Adipose tissue (tissue), 3 donors: ENCODE data around the gene NCOA7. TPM values are rescaled to one million over a fixed set of nuclear protein-coding genes. Genes with fewer than 3 reads are reported as not detected.
"Not testable (repeated sequence)": the region's sequence is repeated elsewhere in the genome, so short reads cannot be mapped to it uniquely, and the experiment has no call there.

Source experiments
- H3K27ac ChIP-seq: one replicate; pipeline ENCODE4 v1.5.1; 2013; ENCODE audit warnings: low read depth, low read length
- WGBS, 3 donors: extraction: QIAGEN DNeasy Blood & Tissue Kit; methylation state at CpG; one replicate each; pipeline ENCODE4 v1.1.7; 2013; 5-methylcytosine and 5-hydroxymethylcytosine counted together
- polyA plus RNA-seq, 3 donors: library from polyadenylated mRNA; stranded (reverse); fragments of 200-250 nt; gene quantifications; one replicate each; pipeline ENCODE4 v1.2.3, GENCODE V29; 2013
- donor health status: healthy with polysubstance abuse.
- donor health status: Bipolar disorder and iron deficiency.
- donor health status: healthy.

The NCOA7 gene
- polyA plus RNA-seq, 3 donors: 9.6 to 59.0 (median 46.3) TPM

DNA sequence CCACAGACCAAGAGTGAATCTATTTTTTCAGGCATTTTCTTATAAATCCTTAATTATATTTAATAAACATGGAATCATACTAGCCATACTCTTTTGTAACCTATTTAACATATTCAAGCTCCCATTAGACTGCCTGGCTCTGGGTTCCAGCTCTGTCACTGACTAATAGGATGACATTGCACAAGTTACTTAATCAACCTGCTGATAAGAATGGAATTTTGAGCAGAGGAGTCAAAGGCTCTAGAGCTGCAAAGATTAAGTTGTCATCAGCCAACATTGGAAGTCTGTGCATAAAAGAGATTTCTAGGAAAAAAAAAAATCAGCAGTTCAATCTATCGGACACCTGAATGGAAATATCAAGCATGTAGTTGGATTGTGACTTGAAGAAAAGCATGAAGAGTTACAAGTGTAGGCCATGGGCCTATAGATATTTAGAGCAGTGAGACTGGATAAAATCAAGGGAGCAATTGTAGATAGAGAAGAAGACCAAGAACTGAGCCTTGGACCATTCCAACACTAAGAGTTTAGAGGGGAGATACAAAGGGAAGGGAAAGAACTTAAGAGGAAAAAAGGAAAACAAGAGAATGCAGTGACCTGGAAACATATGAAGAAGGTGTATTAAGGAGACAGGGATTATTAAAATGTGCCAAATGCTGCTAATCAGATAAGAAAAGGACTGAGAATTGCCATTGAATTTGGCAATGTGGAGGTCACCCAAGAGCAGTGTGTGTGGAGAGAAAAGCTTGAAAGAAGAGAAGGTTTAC lies 154.8 kb downstream of the NCOA7 start:
- peak overlapping the region; percentile 41 for H3K27ac ChIP-seq
- WGBS, 3 donors: 82 to 83% (median 83%) methylated on average over 1 of the region's 1 CpG

DNA sequence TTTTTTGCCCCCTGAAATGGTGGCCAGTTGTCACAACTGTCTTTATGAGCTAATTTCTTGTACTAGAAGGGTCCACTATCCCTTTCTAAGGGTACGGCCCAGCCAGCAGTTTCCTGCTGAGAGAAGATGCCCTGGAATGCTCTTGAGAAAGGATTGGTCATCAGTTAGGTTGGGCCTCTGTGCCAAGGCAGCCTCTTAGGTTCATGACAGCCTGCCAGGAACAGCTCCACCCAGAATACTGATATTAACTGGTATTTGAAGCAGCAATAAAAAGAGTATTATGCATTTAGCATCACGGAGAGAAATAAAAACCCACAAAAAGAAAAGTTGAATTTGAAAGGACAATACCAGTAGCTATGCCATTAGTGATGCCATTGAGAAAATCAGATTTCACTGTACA lies 156.9 kb downstream of the NCOA7 start:
- no peak overlapping the region for H3K27ac ChIP-seq
- WGBS, 3 donors: 71 to 90% (median 79%) methylated on average over 2 of the region's 2 CpGs

DNA sequence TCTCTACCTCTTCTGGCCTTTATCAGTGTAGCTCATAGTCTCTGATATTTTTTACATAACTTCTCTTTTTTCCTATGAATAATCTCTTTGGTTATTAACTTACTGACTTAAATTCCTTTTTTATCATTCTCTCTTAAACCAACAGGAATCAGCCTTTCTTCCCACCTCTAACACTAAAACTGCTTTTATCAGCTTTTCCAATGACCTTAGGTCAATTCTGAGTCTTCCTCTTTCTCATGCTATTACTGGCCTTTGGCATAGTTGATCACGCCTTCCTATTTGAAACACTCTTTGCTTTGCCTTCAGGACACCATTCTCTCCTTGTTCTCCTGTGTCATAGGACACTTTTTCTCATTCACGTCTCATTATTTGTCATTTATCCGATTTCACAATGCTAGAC lies 157.7 kb downstream of the NCOA7 start:
- WGBS, 3 donors: 87 to 95% (median 90%) methylated on average over 3 of the region's 3 CpGs
- H3K27ac ChIP-seq: no peak overlapping the region

DNA sequence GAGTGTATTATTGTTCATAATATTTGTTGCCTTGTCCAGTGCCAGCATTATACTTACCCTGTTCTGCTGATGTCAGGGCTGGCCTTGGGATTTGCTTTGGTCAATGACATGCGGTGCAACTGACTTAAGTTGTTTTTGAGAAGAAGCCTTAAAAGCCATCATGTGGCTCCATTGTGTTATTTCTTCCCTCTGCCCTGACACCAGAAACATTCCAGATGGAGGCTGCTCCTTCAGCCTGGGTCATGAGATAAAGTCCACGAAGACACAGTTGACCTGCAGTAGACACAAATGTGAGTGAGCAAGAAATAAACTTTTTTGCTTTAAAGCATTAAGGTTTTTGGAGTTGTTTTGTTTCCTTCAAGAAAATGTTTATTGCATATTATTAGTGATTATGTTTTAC lies 158.3 kb downstream of the NCOA7 start:
- WGBS, 3 donors: 86 to 90% (median 89%) methylated on average over 2 of the region's 2 CpGs

DNA sequence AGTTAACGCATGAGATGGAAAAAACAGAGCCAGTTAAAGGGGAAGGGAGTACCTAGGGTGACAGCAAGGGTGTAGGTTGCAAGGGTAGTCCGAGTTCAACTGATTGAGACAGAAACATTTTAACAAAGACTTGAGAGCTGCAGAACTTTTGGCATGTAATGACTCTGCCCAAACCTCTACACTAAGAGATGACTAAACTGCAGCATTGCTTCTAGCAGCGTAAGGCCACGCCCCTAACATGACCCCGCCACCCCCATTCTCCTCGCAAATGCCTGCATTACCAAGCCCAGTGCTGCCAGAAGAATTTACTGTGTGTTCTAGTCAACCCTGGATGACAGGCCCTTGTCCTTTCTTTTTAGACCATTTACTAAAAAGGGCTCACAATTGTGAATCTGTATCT lies 159.5 kb downstream of the NCOA7 start:
- WGBS, 3 donors: 80 to 87% (median 86%) methylated on average over 6 of the region's 6 CpGs
- H3K27ac ChIP-seq: no peak overlapping the region

More for the DNA sequence above, 158.3 kb downstream of the NCOA7 start:
- H3K27ac ChIP-seq: no peak overlapping the region

DNA sequence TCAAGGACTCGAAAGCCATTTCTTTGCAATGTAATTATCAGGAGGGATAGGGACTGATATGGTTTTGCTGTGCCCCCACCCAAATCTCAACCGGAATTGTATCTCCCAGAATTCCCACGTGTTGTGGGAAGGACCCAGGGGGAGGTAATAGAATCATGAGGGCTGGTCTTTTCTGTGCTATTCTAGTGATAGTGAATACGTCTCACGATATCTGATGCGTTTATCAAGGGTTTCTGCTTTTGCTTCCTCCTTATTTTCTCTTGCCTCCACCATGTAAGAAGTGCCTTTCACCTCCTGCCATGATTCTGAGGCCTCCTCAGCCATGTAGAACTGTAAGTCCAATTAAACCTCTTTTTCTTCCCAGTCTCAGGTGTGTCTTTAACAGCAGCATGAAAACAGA lies 160.0 kb downstream of the NCOA7 start:
- H3K27ac ChIP-seq: not testable (repeated sequence)
- 83 to 88% (median 88%) methylated on average over 6 of the region's 6 CpGs for WGBS, 3 donors

DNA sequence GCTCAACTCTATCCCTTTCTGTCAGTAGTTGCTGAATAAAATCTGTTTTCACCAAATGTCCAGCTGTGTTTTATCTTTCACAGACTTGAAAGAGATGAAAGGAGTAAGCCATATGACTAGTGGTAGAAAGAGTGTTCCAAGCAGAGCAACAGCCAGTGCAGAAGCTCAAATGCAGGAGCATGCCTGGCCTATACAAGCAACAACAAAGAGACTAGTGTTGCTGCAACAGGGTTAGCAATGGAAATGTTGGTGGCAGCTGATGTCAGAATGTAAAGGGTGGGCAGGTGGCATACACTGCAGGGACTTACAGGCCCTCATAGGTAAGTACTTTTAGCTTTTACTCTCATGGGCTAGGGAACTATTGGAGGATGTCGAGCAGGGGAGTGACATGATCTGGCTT lies 160.6 kb downstream of the NCOA7 start:
- 84 to 97% (median 95%) methylated on average over 1 of the region's 1 CpG for WGBS, 3 donors
- no peak overlapping the region for H3K27ac ChIP-seq

DNA sequence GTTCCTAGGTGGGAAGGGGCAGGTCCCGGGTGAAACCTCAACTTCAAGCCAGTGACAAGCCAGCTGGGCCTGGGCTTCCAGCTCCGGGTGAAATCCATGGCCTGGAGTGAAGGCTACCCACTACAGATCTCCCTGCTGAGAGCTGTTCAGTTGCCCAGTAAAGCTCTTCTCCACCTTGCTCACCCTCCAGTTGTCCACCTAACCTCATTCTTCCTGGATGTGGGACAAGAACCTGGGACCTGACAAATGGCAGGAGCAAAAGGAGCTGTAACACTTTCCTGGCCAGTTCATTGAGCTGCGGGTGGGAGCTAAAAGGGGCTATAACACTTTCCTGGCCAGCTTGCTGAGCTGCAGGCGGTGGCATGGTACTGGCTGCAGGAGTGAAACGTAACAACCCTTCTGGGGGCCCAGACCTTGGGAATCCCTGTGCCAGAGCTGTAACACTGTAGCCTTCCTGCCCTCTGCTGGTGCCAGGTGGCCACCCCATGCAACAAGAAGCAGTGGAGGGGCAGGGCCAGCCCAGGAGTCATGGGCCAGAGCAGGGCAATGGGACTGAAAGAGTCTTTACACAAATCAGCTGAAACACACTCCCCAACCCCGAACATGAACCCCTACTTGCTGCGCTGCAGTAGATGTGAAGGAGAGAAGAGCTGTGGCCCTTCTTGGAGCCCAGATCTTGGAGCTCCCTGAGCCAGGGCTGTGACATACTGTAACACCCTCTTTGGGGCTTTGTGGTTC lies 162.2 kb downstream of the NCOA7 start:
- H3K27ac ChIP-seq: no peak overlapping the region
- WGBS, 3 donors: 81 to 94% (median 86%) methylated on average over 7 of the region's 7 CpGs

DNA sequence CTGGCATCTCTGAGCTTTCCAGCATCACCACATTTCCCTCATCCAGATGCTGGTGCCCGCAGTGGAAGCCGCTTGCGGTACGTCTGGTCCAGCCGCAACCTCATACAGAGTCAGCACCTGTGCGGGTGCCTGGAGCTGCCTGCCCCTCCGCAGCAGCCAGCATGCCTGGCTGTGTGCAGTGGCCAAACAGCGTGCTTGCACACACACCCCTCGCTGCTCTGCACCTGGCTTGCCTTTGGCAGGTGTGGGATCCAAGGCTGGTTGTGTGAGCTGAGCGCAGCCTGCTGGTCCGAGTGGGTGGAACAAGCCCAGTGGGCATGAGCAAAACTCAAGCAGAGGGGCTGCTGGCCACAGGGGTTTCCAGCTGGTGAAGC lies 162.7 kb downstream of the NCOA7 start:
- WGBS, 3 donors: 57 to 85% (median 84%) methylated on average over 11 of the region's 11 CpGs
- no peak overlapping the region for H3K27ac ChIP-seq

DNA sequence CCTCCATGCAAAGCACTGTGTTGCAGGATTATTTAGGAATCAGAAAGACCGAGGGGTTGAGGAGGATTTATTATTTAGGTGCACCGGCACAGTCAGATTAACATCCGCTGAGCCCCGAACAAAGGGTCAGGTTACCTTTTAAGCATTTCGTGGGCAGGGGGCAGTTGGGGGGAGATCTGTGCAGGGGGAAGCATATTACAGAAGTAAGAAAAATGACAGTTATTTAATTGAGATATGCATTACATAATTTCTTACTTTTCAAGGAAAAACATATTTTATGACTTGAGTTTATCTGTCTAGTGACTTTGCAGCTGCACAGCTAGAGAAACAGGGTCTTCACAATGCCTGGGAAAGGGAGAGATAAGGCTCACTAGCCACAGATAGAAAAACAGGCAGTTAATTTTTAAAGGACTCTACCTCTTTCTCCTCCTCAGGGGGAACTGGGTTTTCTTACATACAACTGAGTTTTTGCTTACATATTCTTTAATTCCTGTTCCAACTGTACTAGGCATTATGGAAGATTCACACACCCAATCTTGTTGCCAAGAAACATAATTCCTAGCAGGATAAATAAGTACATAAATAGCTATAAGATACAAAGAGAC lies 164.1 kb downstream of the NCOA7 start:
- WGBS, 3 donors: 37 to 70% (median 68%) methylated on average over 5 of the region's 5 CpGs

DNA sequence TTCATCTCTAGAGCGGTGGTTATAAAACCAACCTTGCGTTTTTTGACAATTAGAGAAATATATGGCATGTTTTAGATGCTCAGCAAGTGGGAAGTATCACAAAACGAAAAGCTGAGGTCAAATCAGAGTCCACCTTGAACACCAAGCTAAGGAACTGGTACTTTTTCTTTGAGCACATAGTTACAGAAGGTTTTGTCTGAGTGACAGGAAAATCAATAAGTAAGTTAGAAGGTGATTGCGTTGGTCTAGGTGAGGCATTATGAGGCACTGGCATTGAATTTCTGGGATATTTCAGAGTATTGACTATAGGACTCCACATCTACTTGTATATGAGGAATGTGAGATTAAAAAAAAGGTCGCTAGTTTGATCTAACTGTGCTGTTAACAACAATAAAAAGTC lies 165.2 kb downstream of the NCOA7 start:
- H3K27ac ChIP-seq: no peak overlapping the region
- 23 to 42% (median 42%) methylated on average over 5 of the region's 5 CpGs for WGBS, 3 donors

More for the DNA sequence above, 164.1 kb downstream of the NCOA7 start:
- H3K27ac ChIP-seq: no peak overlapping the region

DNA sequence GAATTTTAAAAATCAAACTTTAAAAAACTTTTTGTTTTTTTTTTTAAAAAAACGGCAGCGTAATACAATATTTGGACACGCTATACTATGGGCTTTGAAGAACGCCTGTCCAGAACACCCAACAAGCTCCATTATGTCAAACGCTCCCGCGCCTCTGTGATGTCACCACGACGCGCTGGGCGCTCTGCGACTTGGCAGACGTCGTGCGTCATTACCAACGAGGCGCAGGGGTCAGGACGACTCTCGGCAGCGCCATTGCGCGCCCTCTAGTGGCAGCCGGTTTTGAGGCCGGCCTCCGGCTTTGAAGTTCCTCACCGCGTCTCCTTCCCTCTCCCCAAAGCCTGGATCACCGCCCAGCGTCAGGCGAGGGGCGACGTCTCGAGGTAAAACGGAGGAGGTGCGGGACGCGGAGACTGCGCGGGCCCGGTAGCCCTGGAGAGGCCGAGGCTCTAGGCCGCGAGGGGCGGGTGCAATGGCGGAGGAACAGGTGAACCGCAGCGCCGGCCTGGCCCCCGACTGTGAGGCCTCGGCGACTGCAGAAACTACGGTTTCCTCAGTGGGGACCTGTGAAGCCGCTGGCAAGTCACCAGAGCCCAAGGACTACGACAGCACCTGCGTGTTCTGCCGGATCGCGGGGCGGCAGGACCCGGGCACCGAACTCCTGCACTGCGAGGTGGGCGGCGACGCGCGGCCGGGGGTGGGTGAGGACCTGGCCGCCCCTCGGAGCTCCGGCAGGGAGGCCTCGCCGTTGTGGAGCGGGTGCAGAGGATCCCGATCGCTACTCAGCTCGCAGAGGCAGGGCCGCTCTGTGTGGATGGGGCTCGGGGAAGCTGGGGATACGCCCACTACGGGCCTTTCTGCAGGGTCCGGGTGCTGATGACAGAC lies 166.0 kb downstream of the NCOA7 start, which contains the start of gene HINT3:
HINT3 (plus strand) TSS at position 265 of the 885 bp plus-strand sequence; CDS start at position 473, 208 bp downstream.
- WGBS, 3 donors: 0 to 1% (median 1%) methylated on average over 82 of the region's 82 CpGs
- peak within 1 kb of the TSS; percentile 22 for H3K27ac ChIP-seq

DNA sequence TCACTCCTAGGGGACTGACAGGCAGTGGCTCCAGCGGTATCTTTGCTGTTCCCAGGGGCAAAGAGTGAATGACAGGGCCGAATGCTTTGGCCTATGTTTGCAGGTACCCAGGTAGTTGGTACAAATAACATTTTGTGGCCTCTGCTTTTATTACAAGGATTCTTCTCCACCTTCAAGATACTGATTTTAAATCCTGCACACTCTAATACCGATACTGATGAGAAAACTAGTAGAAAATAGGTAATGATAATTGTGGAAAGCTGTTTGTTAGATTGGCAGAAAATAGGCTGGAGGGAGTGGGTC lies 166.6 kb downstream of the NCOA7 start:
- WGBS, 3 donors: 1 to 3% (median 2%) methylated on average over 3 of the region's 3 CpGs
- no peak overlapping the region for H3K27ac ChIP-seq

DNA sequence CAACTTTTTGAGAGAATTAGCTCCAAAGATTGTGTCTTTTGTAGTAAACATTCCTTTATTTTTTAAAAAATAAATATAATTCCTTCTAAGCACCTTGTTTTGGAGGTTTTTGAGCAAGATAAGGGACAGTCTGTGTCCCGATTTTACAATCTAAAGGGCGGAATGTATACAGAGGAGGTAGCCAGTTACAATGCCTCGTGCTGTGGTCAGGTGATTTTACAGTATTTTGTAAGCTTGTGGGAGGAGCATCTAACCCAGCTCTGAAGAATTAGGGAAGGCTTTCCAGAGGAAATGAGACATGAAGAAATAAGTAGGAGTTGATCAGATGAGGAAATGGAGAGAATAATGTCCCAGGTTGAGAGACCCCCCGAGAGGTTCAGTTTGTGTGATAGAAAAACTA lies 167.1 kb downstream of the NCOA7 start:
- no peak overlapping the region for H3K27ac ChIP-seq
- WGBS, 3 donors: 18 to 29% (median 19%) methylated on average over 4 of the region's 4 CpGs

DNA sequence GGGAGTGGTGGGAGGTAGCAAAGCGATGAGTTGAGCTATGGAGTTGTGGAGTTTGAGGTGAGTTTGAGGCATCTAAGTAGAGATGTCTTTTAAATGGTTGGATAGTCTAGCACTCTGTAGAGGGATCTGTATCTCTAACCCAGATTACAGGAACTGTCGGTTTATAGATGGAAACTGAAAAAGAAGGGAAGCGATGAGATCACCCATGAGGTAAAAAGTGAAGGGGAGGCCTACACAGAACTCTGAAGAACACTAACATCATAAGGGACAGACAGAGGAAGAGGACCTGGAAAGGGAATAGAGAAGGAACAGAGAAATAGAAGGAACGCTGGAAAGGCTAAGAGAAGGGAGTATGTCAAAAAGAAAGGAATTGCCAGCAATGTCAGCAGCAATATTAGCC lies 168.3 kb downstream of the NCOA7 start:
- H3K27ac ChIP-seq: no peak overlapping the region
- WGBS, 3 donors: 82 to 91% (median 90%) methylated on average over 4 of the region's 4 CpGs

DNA sequence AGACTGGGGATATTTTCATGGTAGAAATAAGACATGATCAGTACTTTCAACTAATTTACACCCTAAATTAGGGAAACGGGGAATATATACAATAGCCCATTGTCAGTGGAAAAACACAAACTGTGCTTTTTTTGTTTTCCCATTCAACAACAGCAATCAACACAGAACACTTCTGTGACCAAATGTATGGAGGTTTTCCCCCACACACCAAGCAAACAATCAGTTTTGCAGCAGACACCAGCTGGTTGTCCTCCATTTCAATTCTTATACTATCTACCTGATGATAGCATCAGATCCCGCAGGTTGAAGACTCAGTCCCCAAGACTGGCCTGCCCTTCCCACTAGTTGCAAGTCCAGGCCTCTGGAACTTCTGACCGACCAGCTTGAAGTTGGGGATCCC lies 170.4 kb downstream of the NCOA7 start:
- 86 to 89% (median 89%) methylated on average over 3 of the region's 3 CpGs for WGBS, 3 donors
- H3K27ac ChIP-seq: no peak overlapping the region

DNA sequence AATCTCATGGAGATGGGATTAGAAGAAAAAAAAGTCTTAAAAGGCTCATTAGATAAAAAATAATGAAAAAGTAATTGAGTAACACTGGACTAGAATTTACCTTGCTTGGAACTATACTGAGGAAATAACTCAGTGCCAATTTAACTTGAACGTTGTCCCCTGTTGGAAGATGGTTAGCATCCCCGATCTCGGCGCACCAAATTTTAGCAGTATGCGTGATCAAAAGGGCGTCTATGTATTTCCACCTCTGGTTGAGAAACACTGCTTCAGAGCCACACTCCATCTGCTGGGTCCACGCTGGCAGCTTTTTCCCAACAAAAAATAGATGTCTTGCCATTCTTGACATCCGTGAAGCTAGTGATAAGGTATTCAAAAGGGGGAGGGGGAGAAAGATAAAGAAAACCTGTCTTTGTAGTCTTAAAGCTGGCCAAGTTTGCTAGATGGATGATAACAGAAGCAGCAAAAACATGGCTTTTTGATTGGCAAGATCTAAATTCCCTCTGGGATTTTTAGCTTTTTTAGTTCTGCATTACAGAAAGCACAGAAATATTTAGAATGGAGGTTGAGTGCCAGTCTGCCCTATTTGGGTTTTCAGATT lies 172.2 kb downstream of the NCOA7 start:
- 69 to 92% (median 92%) methylated on average over 8 of the region's 8 CpGs for WGBS, 3 donors
- H3K27ac ChIP-seq: no peak overlapping the region

DNA sequence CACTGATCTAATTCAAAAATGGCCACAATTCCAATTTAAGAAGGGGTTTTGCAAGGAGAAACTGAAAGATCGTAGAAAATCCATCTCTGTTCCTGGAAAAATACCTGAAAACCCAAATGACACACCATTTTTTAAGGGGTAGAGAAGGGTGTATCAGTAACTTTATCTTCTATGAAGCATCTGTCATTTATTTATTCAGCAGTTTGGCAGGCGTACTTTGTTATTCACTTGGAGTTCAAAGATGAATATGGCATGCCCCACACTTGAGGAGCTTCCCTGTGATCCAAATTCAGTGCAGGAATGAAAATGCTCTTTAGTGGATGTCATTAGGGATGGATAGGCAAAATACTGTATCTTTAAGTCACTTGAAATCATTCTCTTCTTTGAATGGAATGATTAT lies 173.1 kb downstream of the NCOA7 start:
- no peak overlapping the region for H3K27ac ChIP-seq

More for the DNA sequence above, 173.1 kb downstream of the NCOA7 start:
- WGBS, 3 donors: 79 to 98% (median 93%) methylated on average over 2 of the region's 2 CpGs
